GM19023 (cell line): Measurements from ENCODE around the gene KCNMB2.

Source experiments
- ATAC-seq: cut with Tn5 transposase; IDR thresholded peaks from one replicate; pipeline ENCODE4 v1.9.1; 2021; ENCODE audit warnings: mild to moderate bottlenecking, moderate library complexity; ENCODE audit not compliant: unreplicated experiment

Gene KCNMB2

GRCh38 chr3:178567611-178568010 lies 31.4 kb downstream of the KCNMB2 start:
- no peak for ATAC-seq

GRCh38 chr3:178568155-178568731 lies 32.0 kb downstream of the KCNMB2 start:
- ATAC-seq: no peak

- no peak for ATAC-seq
Observed at GRCh38 chr3:178568911-178569310, 32.7 kb downstream of the KCNMB2 start.

- no peak for ATAC-seq
Observed at GRCh38 chr3:178569826-178570225, 33.6 kb downstream of the KCNMB2 start.

- no peak for ATAC-seq
Observed at GRCh38 chr3:178583963-178584575, 47.8 kb downstream of the KCNMB2 start.

GRCh38 chr3:178584722-178585380 lies 48.6 kb downstream of the KCNMB2 start:
- ATAC-seq: no peak

GRCh38 chr3:178585454-178585853 lies 49.2 kb downstream of the KCNMB2 start:
- ATAC-seq: no peak

GRCh38 chr3:178586076-178586475 lies 49.8 kb downstream of the KCNMB2 start:
- no peak for ATAC-seq

- no peak for ATAC-seq
Observed at GRCh38 chr3:178588628-178589027, 52.4 kb downstream of the KCNMB2 start.

GRCh38 chr3:178593786-178594185 lies 57.5 kb downstream of the KCNMB2 start:
- no peak for ATAC-seq

GRCh38 chr3:178597371-178597770 lies 61.1 kb downstream of the KCNMB2 start:
- ATAC-seq: no peak

GRCh38 chr3:178602856-178603255 lies 66.6 kb downstream of the KCNMB2 start:
- no peak for ATAC-seq

- ATAC-seq: no peak
Observed at GRCh38 chr3:178603735-178604134, 67.5 kb downstream of the KCNMB2 start.

- no peak for ATAC-seq
Observed at GRCh38 chr3:178618197-178618596, 82.0 kb downstream of the KCNMB2 start.

- ATAC-seq: no peak
Observed at GRCh38 chr3:178618896-178619295, 82.7 kb downstream of the KCNMB2 start.

- no peak for ATAC-seq
Observed at GRCh38 chr3:178623666-178624255, 87.5 kb downstream of the KCNMB2 start.

GRCh38 chr3:178624276-178624675 lies 88.0 kb downstream of the KCNMB2 start:
- no peak for ATAC-seq

- no peak for ATAC-seq
Observed at GRCh38 chr3:178625053-178625600, 88.9 kb downstream of the KCNMB2 start.

- ATAC-seq: no peak
Observed at GRCh38 chr3:178628037-178628436, 91.8 kb downstream of the KCNMB2 start.

GRCh38 chr3:178629430-178630178 lies 93.4 kb downstream of the KCNMB2 start:
- no peak for ATAC-seq

- ATAC-seq: no peak
Observed at GRCh38 chr3:178631950-178632349, 95.7 kb downstream of the KCNMB2 start.
